Measurements from ENCODE around the gene SORD. TPM values are rescaled to one million over a fixed set of nuclear protein-coding genes. Genes with fewer than 3 reads are reported as not detected.
"Not testable (repeated sequence)": the region's sequence is repeated elsewhere in the genome, so short reads cannot be mapped to it uniquely, and the experiment has no call there.

SORD gene
- total RNA-seq, 1 donor from 2014 or later = 36.4 TPM

- not testable (repeated sequence) for DNase-seq (ENCODE audit: low spot score)
Measured at GRCh38 chr15:45062301-45062700, 39.3 kb downstream of the SORD start.

GRCh38 chr15:45064386-45064785, 41.4 kb downstream of the SORD start:
- no peak for DNase-seq (ENCODE audit: low spot score)

GRCh38 chr15:45069942-45070360, 47.0 kb downstream of the SORD start:
- not testable (repeated sequence) for DNase-seq (ENCODE audit: low spot score)

- not testable (repeated sequence) for DNase-seq (ENCODE audit: low spot score)
Measured at GRCh38 chr15:45073602-45074001, 50.6 kb downstream of the SORD start.

GRCh38 chr15:45075440-45076320, 52.7 kb downstream of the SORD start:
- DNase-seq (ENCODE audit: low spot score) = not testable (repeated sequence)

- DNase-seq (ENCODE audit: low spot score) = peak; percentile 46
Measured at GRCh38 chr15:45077391-45077790, 54.4 kb downstream of the SORD start.

GRCh38 chr15:45079201-45079600, 56.2 kb downstream of the SORD start:
- not testable (repeated sequence) for DNase-seq (ENCODE audit: low spot score)

- peak; percentile 44 for DNase-seq (ENCODE audit: low spot score)
Measured at GRCh38 chr15:45079628-45080246, 56.7 kb downstream of the SORD start.

GRCh38 chr15:45080593-45080992, 57.6 kb downstream of the SORD start:
- DNase-seq (ENCODE audit: low spot score) = not testable (repeated sequence)

- DNase-seq (ENCODE audit: low spot score) = not testable (repeated sequence)
Measured at GRCh38 chr15:45082412-45082811, 59.4 kb downstream of the SORD start.

GRCh38 chr15:45083223-45083622, 60.2 kb downstream of the SORD start:
- no peak for DNase-seq (ENCODE audit: low spot score)

GRCh38 chr15:45084163-45084562, 61.2 kb downstream of the SORD start:
- no peak for DNase-seq (ENCODE audit: low spot score)

GRCh38 chr15:45087513-45087912, 64.5 kb downstream of the SORD start:
- no peak for DNase-seq (ENCODE audit: low spot score)

GRCh38 chr15:45088801-45089711, 66.1 kb downstream of the SORD start:
- no peak for DNase-seq (ENCODE audit: low spot score)

GRCh38 chr15:45089712-45090373, 66.8 kb downstream of the SORD start:
- DNase-seq (ENCODE audit: low spot score) = no peak

- no peak for DNase-seq (ENCODE audit: low spot score)
Measured at GRCh38 chr15:45091161-45091560, 68.2 kb downstream of the SORD start.

- no peak for DNase-seq (ENCODE audit: low spot score)
Measured at GRCh38 chr15:45091576-45091975, 68.6 kb downstream of the SORD start.

GRCh38 chr15:45093013-45093412, 70.0 kb downstream of the SORD start:
- no peak for DNase-seq (ENCODE audit: low spot score)

- DNase-seq (ENCODE audit: low spot score) = no peak
Measured at GRCh38 chr15:45093622-45094357, 70.8 kb downstream of the SORD start.

GRCh38 chr15:45094358-45094730, 71.3 kb downstream of the SORD start:
- DNase-seq (ENCODE audit: low spot score) = no peak

- DNase-seq (ENCODE audit: low spot score) = no peak
Measured at GRCh38 chr15:45095661-45096060, 72.7 kb downstream of the SORD start.
